Heart left ventricle (tissue), 16 donors: ENCODE measurements around the gene SCCPDH. TPM values are rescaled to one million over a fixed set of nuclear protein-coding genes. Genes with fewer than 3 reads are reported as not detected.
A peak's percentile ranks its signal among the peaks of the same experiment; 100 is the strongest.

Experiments used
- ATAC-seq, 4 donors: fragments of 200-7000 bp; cut with Tn5 transposase; one replicate each; pipeline ENCODE4 v1.9.1; 2020 to 2022; ENCODE audit warnings: moderate library complexity in 4 of 4, mild to moderate bottlenecking in 3 of 4, moderate number of reproducible peaks in 1 of 4
- DNase-seq, 5 donors: peaks; one replicate each; pipeline ENCODE4 v3.0.0-alpha.2; 2020
- H3K27ac ChIP-seq, 12 donors: fragments of 200-600 bp; sonication (generic) in 4 of 12; one replicate each; pipeline versions ENCODE4 v1.5.0 to v1.8.0; 2016 to 2022; ENCODE audit warnings: mild to moderate bottlenecking in 2 of 12
- H3K27me3 ChIP-seq, 9 donors: fragments of 200-600 bp; sonication (generic) in 2 of 9; one replicate each; pipeline versions ENCODE4 v1.5.1 to v1.8.0; 2016 to 2022; ENCODE audit warnings: mild to moderate bottlenecking in 3 of 9
- H3K36me3 ChIP-seq, 9 donors: fragments of 200-600 bp; sonication (generic) in 2 of 9; one replicate each; pipeline versions ENCODE4 v1.5.0 to v1.8.0; 2018 to 2022; ENCODE audit warnings: mild to moderate bottlenecking in 2 of 9
- H3K4me1 ChIP-seq, 12 donors: fragments of 200-600 bp; sonication (generic) in 4 of 12; one replicate each; pipeline versions ENCODE4 v1.5.0 to v1.8.0; 2016 to 2022; ENCODE audit warnings: mild to moderate bottlenecking in 3 of 12
- H3K4me3 ChIP-seq, 12 donors: fragments of 200-600 bp; sonication (generic) in 4 of 12; one replicate each; pipeline versions ENCODE4 v1.5.0 to v1.8.0; 2017 to 2022; ENCODE audit warnings: mild to moderate bottlenecking in 9 of 12, moderate library complexity in 4 of 12
- H3K9me3 ChIP-seq, 12 donors: fragments of 200-600 bp; sonication (generic) in 4 of 12; one replicate each; pipeline versions ENCODE4 v1.5.0 to v1.8.0; 2016 to 2022; ENCODE audit warnings: mild to moderate bottlenecking in 1 of 12
- POLR2A ChIP-seq, 2 donors: fragments of 450-650 bp; IDR thresholded peaks; one replicate each; pipeline ENCODE4 v1.6.1; 2017; ENCODE audit warnings: antibody characterized with exemption in 2 of 2, mild to moderate bottlenecking in 2 of 2, moderate library complexity in 2 of 2
- WGBS, 4 donors: extraction: QIAGEN DNeasy Blood & Tissue Kit in 2 of 4; methylation state at CpG; one replicate each; pipeline versions ENCODE4 v1.1.5 to v1.1.7; 2013 to 2018; 5-methylcytosine and 5-hydroxymethylcytosine counted together
- intact Hi-C, 10 donors: fragments of 100-400 bp; cut with DNase I; formaldehyde crosslinking; loops; one replicate each; pipeline versions ENCODE4 v1.11.1 to v1.14.2; 2022
- polyA plus RNA-seq, 2 donors: library from polyadenylated mRNA; stranded (reverse); fragments of 200-250 nt; gene quantifications; one replicate each; pipeline ENCODE4 v1.2.3, GENCODE V29; 2013
- total RNA-seq, 9 donors: library from RNA; depleted of rRNA in 2 of 9; stranded (reverse); fragments of >200 nt in 2 of 9; fragmentation: NEBNext Ultra II Directional in 3 of 9; extraction: Animal tissue kit (Norgen Biotek cat#: 25700) in 3 of 9; gene quantifications; one replicate each; pipeline versions ENCODE4 v1.1.0 to v1.2.4, GENCODE V29; 2016 to 2023
- TF ChIP-seq, protein P1 (sequence below), 12 donors: fragments of 200-600 bp; sonication (generic) in 4 of 12; IDR thresholded peaks; one replicate each; pipeline versions ENCODE4 v1.5.0 to v1.8.0; 2018 to 2022; ENCODE audit warnings: antibody characterized with exemption in 12 of 12, mild to moderate bottlenecking in 5 of 12
- donor health status: ischemic (EF 13 %, LVEDD 7.1; RV severe dilation, severe dysfunction).
- donor health status: healthy with polysubstance abuse.
- donor health status: DM: no; HTN: yes; CAD: no.
- donor health status: DM: no; HTN: no; CAD: no.
- donor health status: ischemic (EF 25% LVEDD 6.9; RV normal size, moderate dysfunction).
- donor health status: ischemic (EF 25% LVEDD 5.7; RV mildly dilated, moderate dysfunction).
- donor health status: healthy.
- donor health status: DM: yes; HTN: yes; CAD: no.
- donor health status: ischemic (EF 35%, LVEDD 5.7; RV mildly dilated, moderate dysfunction).
- donor health status: nonischemic (EF 11% LVEDD 7.7; RV severe dilation, severe dysfunction).
- donor health status: DM: yes; HTN: yes; CAD: no.
- donor health status: PGD.
- donor health status: ischemic (EF 29% LVEDD 5.4; RV normal size, mild dysfunction).
- donor health status: nonischemic (EF 23%, LVEDD 6.1; RV moderate dilation, normal function).

SCCPDH gene
- total and polyA plus RNA-seq, 11 donors, result 13.8 to 36.4 (median 31.0) TPM

GRCh38 chr1:246681900-246682895, 42.0 kb upstream of the SCCPDH start:
- TF ChIP-seq POLR2A (IDR thresholded peaks at IDR 0.05), result no peak
- TF ChIP-seq, protein P1, sequence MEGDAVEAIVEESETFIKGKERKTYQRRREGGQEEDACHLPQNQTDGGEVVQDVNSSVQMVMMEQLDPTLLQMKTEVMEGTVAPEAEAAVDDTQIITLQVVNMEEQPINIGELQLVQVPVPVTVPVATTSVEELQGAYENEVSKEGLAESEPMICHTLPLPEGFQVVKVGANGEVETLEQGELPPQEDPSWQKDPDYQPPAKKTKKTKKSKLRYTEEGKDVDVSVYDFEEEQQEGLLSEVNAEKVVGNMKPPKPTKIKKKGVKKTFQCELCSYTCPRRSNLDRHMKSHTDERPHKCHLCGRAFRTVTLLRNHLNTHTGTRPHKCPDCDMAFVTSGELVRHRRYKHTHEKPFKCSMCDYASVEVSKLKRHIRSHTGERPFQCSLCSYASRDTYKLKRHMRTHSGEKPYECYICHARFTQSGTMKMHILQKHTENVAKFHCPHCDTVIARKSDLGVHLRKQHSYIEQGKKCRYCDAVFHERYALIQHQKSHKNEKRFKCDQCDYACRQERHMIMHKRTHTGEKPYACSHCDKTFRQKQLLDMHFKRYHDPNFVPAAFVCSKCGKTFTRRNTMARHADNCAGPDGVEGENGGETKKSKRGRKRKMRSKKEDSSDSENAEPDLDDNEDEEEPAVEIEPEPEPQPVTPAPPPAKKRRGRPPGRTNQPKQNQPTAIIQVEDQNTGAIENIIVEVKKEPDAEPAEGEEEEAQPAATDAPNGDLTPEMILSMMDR (IDR thresholded peaks at IDR 0.05), result no peak
- no peaks in the 10 kb centered on the region for H3K27me3 ChIP-seq
- peak; percentile 70 to 85 (median 74) for DNase-seq
- 60 to 67% (median 65%) methylated on average over 15 of the region's 15 CpGs for WGBS, 4 donors
- H3K27ac ChIP-seq, result peak overlapping the region; percentile 25 to 86 (median 67)
- peaks cover 0 to 41% (median 16%) of the 10 kb centered on the region in 12 donors for H3K4me1 ChIP-seq
- intact Hi-C loops, result loop anchor here in 2 of 10 donors (5.0 kb wide), 1 partner anchor 35 kb away; no protein-coding TSS in a partner anchor
- no peaks in the 10 kb centered on the region for H3K9me3 ChIP-seq
- ATAC-seq, result peak; percentile 43 to 80 (median 72)
- no peaks in the 10 kb centered on the region for H3K36me3 ChIP-seq
- no peak overlapping the region for H3K4me3 ChIP-seq

DNA sequence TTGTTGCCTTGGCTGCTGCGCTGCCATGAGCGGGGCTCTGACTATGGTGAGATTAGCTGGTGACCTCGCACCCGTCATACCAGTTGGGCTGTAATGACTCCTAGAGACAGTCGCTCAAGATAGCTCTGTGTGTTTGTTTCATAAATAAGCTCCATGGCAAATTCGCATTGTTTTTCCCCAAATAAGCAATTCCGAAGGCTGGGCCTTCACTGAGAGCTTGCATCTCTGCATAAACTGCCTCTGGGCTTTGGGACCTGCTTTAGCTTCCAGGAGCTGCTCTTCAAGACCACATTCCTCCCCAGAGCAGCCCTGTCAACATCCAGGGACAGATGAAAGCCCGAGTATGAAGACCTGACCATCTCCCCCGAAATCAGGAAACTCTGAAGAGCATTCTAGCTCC, 40.7 kb upstream of the SCCPDH start:
- ATAC-seq (no peak), DNase-seq (no peak)
- H3K9me3 ChIP-seq, result no peaks in the 10 kb centered on the region
- H3K27ac ChIP-seq, result peak overlapping the region in 3 of 12 donors; percentile 68 to 79 (median 76)
- WGBS, 4 donors, result 92 to 96% (median 93%) methylated on average over 9 of the region's 9 CpGs
- H3K4me1 ChIP-seq, result peaks cover 0 to 41% (median 16%) of the 10 kb centered on the region in 12 donors
- H3K36me3 ChIP-seq, result no peaks in the 10 kb centered on the region
- intact Hi-C loops, result loop anchor here in 2 of 10 donors (5.0 kb wide), 1 partner anchor 36 kb away; no protein-coding TSS in a partner anchor
- no peaks in the 10 kb centered on the region for H3K27me3 ChIP-seq
- TF ChIP-seq, protein P1 (IDR thresholded peaks at IDR 0.05), result no peak
- no peak for TF ChIP-seq POLR2A (IDR thresholded peaks at IDR 0.05)
- no peak overlapping the region for H3K4me3 ChIP-seq

DNA sequence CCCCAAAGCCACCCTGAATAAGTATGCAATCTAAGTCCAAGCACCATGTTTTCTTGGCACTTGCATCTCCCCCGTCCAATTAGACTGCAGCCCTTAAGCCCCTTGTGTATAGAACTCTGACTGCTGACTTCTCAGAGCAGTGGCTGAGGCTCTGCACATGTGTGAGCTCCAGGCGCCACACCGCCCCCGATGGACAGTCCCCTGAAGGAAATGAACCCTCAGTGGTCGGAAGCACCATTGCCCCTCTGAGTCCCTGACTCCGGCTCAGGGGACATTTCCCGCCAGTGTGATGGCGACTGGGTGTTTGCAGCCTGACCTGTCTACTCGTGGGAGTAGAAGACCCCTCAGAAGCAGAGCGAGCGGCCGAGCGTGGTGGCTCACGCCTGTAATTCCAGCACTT, 37.2 kb upstream of the SCCPDH start:
- no peak for DNase-seq
- intact Hi-C loops, result loop anchor here in 2 of 10 donors (5.0 kb wide), 2 partner anchors 35 to 70 kb away; no protein-coding TSS in a partner anchor
- Histone ChIP-seq H3K9me3 (no peaks in the 10 kb centered on the region), H3K4me3 (no peak overlapping the region), H3K4me1 (peaks cover 0 to 26% (median 8%) of the 10 kb centered on the region in 12 donors), H3K36me3 (no peaks in the 10 kb centered on the region), H3K27me3 (no peaks in the 10 kb centered on the region), H3K27ac (no peak overlapping the region)
- ATAC-seq, result no peak
- WGBS, 4 donors, result 74 to 83% (median 80%) methylated on average over 14 of the region's 14 CpGs
- TF ChIP-seq, protein P1 (IDR thresholded peaks at IDR 0.05), result no peak
- no peak for TF ChIP-seq POLR2A (IDR thresholded peaks at IDR 0.05)
